Measurements from ENCODE around the gene SLC30A4. TPM values are rescaled to one million over a fixed set of nuclear protein-coding genes. Genes with fewer than 3 reads are reported as not detected.
"Not testable (repeated sequence)": the region's sequence is repeated elsewhere in the genome, so short reads cannot be mapped to it uniquely, and the experiment has no call there.

SLC30A4 gene
- total RNA-seq, 1 donor from 2014 or later, result 3.9 TPM

GRCh38 chr15:45540531-45540930 is 18.0 kb upstream of the SLC30A4 start:
- Mint-ChIP-seq H3K9me3 (no peaks in the 10 kb centered on the region), H3K27ac (no peak overlapping the region), H3K27me3 (no peaks in the 10 kb centered on the region), H3K36me3 (ENCODE audit: low read depth) (no peaks in the 10 kb centered on the region), H3K4me1 (peaks cover 3% of the 10 kb centered on the region), H3K4me3 (no peak overlapping the region)
- ATAC-seq (ENCODE audit: low read depth) (no peak), DNase-seq (no peak)
- TF ChIP-seq, protein P1, sequence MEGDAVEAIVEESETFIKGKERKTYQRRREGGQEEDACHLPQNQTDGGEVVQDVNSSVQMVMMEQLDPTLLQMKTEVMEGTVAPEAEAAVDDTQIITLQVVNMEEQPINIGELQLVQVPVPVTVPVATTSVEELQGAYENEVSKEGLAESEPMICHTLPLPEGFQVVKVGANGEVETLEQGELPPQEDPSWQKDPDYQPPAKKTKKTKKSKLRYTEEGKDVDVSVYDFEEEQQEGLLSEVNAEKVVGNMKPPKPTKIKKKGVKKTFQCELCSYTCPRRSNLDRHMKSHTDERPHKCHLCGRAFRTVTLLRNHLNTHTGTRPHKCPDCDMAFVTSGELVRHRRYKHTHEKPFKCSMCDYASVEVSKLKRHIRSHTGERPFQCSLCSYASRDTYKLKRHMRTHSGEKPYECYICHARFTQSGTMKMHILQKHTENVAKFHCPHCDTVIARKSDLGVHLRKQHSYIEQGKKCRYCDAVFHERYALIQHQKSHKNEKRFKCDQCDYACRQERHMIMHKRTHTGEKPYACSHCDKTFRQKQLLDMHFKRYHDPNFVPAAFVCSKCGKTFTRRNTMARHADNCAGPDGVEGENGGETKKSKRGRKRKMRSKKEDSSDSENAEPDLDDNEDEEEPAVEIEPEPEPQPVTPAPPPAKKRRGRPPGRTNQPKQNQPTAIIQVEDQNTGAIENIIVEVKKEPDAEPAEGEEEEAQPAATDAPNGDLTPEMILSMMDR (IDR thresholded peaks at IDR 0.05), result no peak
- intact Hi-C loops (cut with micrococcal nuclease), result no loop called here
- POLR2A ChIA-PET, result interaction anchor here (1.1 kb wide), 1 partner anchor 34 kb away, joined by 5 read pairs; no protein-coding TSS in a partner anchor
- CTCF ChIA-PET, result no interaction called here

GRCh38 chr15:45539680-45540079 is 17.1 kb upstream of the SLC30A4 start:
- ChIA-PET POLR2A (no interaction called here), CTCF (no interaction called here)
- peaks cover 2% of the 10 kb centered on the region for H3K4me1 Mint-ChIP-seq
- H3K4me3 Mint-ChIP-seq, result no peak overlapping the region
- H3K36me3 Mint-ChIP-seq (ENCODE audit: low read depth), result no peaks in the 10 kb centered on the region
- intact Hi-C loops (cut with micrococcal nuclease), result no loop called here
- no peak overlapping the region for H3K27ac Mint-ChIP-seq
- H3K27me3 Mint-ChIP-seq, result no peaks in the 10 kb centered on the region
- DNase-seq, result no peak
- no peaks in the 10 kb centered on the region for H3K9me3 Mint-ChIP-seq
- TF ChIP-seq, protein P1 (IDR thresholded peaks at IDR 0.05), result no peak
- ATAC-seq (ENCODE audit: low read depth), result no peak

- ChIA-PET CTCF (no interaction called here), POLR2A (no interaction called here)
- no peaks in the 10 kb centered on the region for H3K9me3 Mint-ChIP-seq
- TF ChIP-seq, protein P1 (IDR thresholded peaks at IDR 0.05), result no peak
- H3K27me3 Mint-ChIP-seq, result peaks cover 3% of the 10 kb centered on the region
- no peaks in the 10 kb centered on the region for H3K36me3 Mint-ChIP-seq (ENCODE audit: low read depth)
- intact Hi-C loops (cut with micrococcal nuclease), result no loop called here
- H3K27ac Mint-ChIP-seq, result no peak overlapping the region
- ATAC-seq (ENCODE audit: low read depth) (no peak), DNase-seq (no peak)
- H3K4me3 Mint-ChIP-seq, result no peak overlapping the region
- H3K4me1 Mint-ChIP-seq, result no peaks in the 10 kb centered on the region
Observed at GRCh38 chr15:45536934-45537333, 14.4 kb upstream of the SLC30A4 start.

DNA sequence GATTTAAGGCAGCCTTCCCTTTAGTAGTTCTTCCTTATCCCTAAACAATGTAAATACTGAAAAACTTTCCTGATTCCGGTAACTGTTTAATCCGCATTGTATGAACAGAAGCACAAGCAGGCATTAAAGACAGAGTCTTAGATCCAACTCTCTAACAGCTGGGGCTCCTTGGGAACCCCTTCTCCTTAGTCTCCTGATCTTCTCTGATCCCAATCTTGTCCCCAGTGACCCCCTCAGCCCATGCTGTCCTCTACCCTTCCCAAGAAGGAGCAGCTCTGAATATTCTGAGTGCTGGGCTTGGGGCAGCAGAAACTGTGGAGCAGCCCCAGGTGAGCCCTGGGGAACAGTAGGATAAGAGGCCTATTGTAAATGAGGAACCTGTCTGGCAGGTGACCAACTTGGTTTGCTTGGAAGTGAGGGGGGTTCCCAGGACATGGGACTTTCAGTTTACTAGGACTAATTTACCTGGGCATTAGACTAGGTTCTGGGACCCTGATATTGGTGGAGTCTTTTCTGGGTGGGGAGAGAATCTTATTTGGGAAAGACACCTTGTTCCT is 13.0 kb upstream of the SLC30A4 start:
- H3K27me3 Mint-ChIP-seq, result peaks cover 5% of the 10 kb centered on the region
- no peak overlapping the region for H3K4me3 Mint-ChIP-seq
- H3K27ac Mint-ChIP-seq, result no peak overlapping the region
- intact Hi-C loops (cut with micrococcal nuclease), result no loop called here
- H3K4me1 Mint-ChIP-seq, result no peaks in the 10 kb centered on the region
- DNase-seq (no peak), ATAC-seq (ENCODE audit: low read depth) (no peak)
- CTCF ChIA-PET, result no interaction called here
- TF ChIP-seq, protein P1 (IDR thresholded peaks at IDR 0.05), result no peak
- POLR2A ChIA-PET, result no interaction called here
- H3K36me3 Mint-ChIP-seq (ENCODE audit: low read depth), result no peaks in the 10 kb centered on the region
- no peaks in the 10 kb centered on the region for H3K9me3 Mint-ChIP-seq

GRCh38 chr15:45534821-45535220 is 12.3 kb upstream of the SLC30A4 start:
- intact Hi-C loops (cut with micrococcal nuclease), result no loop called here
- no peak for ATAC-seq (ENCODE audit: low read depth)
- Mint-ChIP-seq H3K27me3 (peaks cover 5% of the 10 kb centered on the region), H3K36me3 (ENCODE audit: low read depth) (no peaks in the 10 kb centered on the region), H3K4me3 (no peak overlapping the region), H3K4me1 (no peaks in the 10 kb centered on the region), H3K27ac (no peak overlapping the region), H3K9me3 (no peaks in the 10 kb centered on the region)
- ChIA-PET CTCF (no interaction called here), POLR2A (no interaction called here)
- DNase-seq, result no peak
- TF ChIP-seq, protein P1 (IDR thresholded peaks at IDR 0.05), result no peak

GRCh38 chr15:45532892-45533291 is 10.3 kb upstream of the SLC30A4 start:
- H3K4me3 Mint-ChIP-seq; DNase-seq; CTCF ChIA-PET; H3K36me3 Mint-ChIP-seq (ENCODE audit: low read depth); H3K4me1 Mint-ChIP-seq; ATAC-seq (ENCODE audit: low read depth); H3K9me3 Mint-ChIP-seq; H3K27ac Mint-ChIP-seq; H3K27me3 Mint-ChIP-seq; POLR2A ChIA-PET; intact Hi-C loops (cut with micrococcal nuclease): not testable (repeated sequence)

Measured in activated B cell treated with CpG ODN at 0.5 μM for 24 hours (primary cell).